ENCODE data around the gene ERBB2.

Gene ERBB2

GRCh38 chr17:39699818-39700147 lies at the start of gene ERBB2:
ERBB2 (plus strand) TSS chr17:39700064; CDS start chr17:39700239, 175 bp downstream.
- DNase-seq, result peak; percentile 24

- no peak for DNase-seq
These were observed 49.7 kb upstream of the ERBB2 start for GRCh38 chr17:39650121-39650579.

GRCh38 chr17:39651923-39652586 lies 47.8 kb upstream of the ERBB2 start:
- DNase-seq, result no peak

GRCh38 chr17:39652587-39653315 lies 47.1 kb upstream of the ERBB2 start:
- DNase-seq, result no peak

- no peak for DNase-seq
These were observed 46.6 kb upstream of the ERBB2 start for GRCh38 chr17:39653316-39653661.

- DNase-seq, result peak; percentile 73
These were observed 46.1 kb upstream of the ERBB2 start for GRCh38 chr17:39653662-39654331.

- DNase-seq, result no peak
These were observed 44.8 kb upstream of the ERBB2 start for GRCh38 chr17:39655105-39655504.

GRCh38 chr17:39658346-39658745 lies 41.5 kb upstream of the ERBB2 start:
- DNase-seq, result no peak

GRCh38 chr17:39658760-39659159 lies 41.1 kb upstream of the ERBB2 start:
- DNase-seq, result no peak

- DNase-seq, result peak; percentile 50
These were observed 40.4 kb upstream of the ERBB2 start for GRCh38 chr17:39659279-39660010.

GRCh38 chr17:39660011-39660360 lies 39.9 kb upstream of the ERBB2 start:
- DNase-seq, result no peak

- no peak for DNase-seq
These were observed 39.2 kb upstream of the ERBB2 start for GRCh38 chr17:39660397-39661385.

- no peak for DNase-seq
These were observed 37.9 kb upstream of the ERBB2 start for GRCh38 chr17:39661744-39662541.

GRCh38 chr17:39662551-39663339 lies 37.1 kb upstream of the ERBB2 start:
- no peak for DNase-seq

GRCh38 chr17:39663340-39663687 lies 36.5 kb upstream of the ERBB2 start:
- DNase-seq, result no peak

- DNase-seq, result no peak
These were observed 35.9 kb upstream of the ERBB2 start for GRCh38 chr17:39663688-39664580.

GRCh38 chr17:39664581-39665561 lies 35.0 kb upstream of the ERBB2 start, which contains the start of gene TCAP:
TCAP (plus strand) TSS chr17:39665349; CDS start chr17:39665360, 11 bp downstream.
- no peak for DNase-seq

GRCh38 chr17:39665642-39666224 lies 34.1 kb upstream of the ERBB2 start:
- DNase-seq, result no peak
